GM18499 (cell line): ENCODE results near the gene DENND6B.

ENCODE experiments used
- ATAC-seq: cut with Tn5 transposase; IDR thresholded peaks from one replicate; pipeline ENCODE4 v1.9.1; 2021; ENCODE audit warnings: moderate number of reproducible peaks; ENCODE audit not compliant: insufficient read depth, unreplicated experiment

Gene DENND6B

DNA sequence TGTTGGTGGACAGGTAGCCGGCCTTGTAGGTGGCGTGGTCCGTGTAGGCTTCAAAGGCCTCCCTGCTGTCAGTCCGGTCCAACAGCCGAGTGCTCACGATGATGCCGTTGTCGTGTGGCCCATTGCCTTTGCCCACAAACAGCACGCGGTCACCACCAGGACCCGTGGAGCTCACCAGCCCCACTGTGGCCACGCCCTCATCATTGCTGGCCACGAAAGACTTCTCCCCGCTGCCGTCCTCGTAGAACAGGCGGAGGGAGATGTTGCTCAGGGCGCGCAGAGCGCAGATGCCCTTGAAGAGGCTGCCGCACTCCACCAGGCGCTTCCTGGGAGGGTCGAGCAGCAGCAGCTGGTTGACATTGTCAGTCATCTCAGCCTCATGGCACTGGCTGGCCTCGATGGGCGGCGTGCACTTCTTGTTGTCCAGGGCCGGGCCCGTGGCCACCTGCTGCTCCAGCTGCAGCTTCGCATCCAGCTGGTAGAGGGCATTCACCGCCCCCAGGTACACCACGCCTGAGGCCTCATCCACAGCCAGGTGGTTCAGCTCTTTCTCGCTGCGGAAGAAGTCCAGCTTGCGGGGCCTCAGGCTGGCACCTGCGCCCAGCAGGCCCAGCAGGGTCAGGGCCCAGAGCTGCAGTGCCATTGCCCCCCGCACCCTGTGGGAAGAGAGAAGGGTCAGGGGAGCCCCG, 36.7 kb downstream of the DENND6B start:
- ATAC-seq: no peak

DNA sequence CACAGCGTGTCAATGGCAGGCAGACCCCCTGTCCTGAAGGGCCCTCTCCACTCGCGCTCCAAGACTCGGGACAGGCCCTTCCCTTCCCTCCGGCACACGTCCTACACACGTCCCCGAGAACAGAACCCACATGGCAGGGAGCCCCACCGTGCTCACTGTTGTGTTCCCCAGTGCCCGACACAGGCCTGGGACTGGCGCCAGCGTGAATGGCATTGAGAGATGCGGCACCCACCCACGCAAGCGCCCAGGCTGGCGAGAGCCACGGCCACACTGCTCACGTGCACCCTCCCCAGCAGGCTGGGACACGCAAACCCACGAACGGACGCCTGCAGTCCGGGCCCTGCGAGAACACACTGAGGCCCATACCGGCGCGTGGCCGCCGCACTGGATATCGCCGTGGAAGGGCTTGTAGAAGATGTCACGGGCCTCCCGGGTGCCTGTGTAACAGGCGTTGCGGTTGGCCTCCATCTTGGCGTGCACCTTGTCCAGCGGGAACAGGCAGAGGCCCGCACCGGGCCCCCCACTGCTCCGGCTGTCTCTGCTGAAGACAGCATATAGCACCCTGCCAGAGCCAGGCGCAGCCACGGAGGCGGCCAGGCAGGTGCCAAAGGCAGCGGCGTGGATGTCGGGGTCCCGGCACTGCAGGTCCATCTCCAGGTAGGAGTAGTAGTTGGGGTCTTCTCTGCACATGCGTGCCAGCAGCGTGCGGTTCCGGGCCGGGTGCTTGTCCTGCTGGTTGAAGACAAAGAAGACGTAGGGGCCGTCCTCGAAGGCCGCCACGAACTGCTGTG, 37.5 kb downstream of the DENND6B start:
- no peak for ATAC-seq

DNA sequence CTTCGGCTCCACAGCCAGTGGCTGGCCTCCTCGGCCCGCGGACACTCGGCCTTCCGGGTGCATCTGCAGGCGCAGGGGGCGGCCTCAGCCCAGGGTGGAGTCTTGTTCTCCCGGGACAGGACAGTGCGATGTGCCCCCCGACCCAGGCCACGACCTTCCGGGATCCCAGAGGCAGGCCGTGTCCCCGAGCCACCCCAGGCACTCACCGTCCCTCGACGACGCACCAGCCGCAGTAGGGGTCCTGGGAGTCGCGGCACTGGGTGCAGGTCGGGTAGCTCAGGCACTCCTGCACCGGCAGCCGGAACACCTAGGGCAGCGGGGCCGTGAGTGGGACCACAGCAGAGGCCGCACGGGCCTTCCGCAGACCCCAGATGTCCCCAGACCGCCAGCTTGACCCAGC, 39.1 kb downstream of the DENND6B start:
- no peak for ATAC-seq

DNA sequence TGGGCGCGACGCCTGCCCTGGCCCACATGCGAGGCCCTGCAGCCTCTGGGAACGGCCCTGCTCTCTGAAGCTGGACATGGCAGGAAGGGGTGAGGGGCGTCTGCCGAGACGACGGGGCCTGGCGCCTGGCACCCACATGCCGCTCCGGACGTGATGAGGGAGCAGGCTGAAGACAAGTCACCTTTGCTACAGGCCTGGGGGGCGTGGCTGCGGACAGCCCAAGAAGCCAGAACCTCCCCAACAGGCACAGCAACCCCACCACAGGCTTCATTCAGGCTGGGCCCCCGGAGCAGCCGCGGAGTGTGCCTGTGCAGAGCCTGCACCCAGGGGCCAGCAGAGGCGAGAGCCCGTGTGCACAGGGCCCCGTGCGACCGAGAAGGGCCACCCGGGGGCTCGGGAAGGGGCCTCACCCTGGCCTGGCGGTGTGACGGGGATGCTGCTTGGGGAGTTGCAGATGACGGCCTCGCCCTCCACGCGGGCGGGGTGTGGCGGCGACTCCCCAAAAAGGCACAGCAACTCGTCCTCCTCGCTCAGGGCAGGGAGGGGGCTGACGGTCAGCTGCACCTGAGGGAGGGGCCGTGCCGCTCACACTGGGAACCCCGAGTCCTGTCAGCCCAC, 40.0 kb downstream of the DENND6B start:
- no peak for ATAC-seq

DNA sequence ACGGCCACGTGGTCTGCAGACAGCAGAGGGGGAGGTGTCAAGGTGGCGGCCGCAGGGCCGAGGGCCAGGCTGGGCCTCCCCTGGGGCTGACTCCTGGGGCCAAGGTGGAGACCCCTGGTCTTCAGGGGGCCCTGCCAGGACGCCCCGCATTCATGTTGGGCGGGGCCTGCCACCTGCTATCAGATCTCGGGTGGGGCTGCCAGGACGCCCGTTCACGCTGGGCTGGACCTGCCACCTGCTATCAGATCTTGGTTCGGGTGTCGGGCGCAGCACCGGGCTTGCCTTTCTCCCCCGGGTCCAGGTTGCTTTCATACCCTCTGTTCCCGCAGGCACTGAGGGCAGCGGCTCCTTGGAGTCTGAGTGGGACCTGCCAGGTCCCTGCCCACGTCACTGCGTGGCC, 40.5 kb downstream of the DENND6B start:
- no peak for ATAC-seq

DNA sequence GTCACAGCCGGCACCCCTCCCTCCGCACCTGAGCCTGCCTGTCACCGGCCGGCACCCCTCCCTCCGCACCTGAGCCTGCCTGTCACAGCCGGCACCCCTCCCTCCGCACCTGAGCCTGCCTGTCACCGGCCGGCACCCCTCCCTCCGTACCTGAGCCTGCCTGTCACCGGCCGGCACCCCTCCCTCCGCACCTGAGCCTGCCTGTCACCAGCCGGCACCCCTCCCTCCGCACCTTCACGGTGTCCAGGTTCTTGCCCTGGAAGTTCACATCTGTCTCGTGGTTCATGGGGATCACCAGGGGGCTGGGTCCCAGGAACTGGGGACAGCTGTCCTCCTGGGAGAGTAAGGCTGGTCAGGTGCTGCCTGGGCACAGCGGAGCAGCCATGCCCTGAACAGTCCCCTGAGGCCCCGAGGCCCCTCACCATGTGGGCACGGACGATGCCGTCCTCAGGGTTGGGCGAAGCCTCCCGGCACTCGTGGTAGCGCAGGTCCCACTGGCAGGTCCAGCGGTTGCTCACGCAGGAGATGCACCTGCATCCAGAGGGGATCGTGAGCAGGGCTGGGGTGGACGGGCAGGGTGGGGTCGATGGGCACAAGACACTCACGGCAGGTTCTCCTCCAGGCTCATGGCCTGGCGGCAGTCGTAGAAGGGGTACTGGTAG, 41.1 kb downstream of the DENND6B start:
- ATAC-seq: no peak

DNA sequence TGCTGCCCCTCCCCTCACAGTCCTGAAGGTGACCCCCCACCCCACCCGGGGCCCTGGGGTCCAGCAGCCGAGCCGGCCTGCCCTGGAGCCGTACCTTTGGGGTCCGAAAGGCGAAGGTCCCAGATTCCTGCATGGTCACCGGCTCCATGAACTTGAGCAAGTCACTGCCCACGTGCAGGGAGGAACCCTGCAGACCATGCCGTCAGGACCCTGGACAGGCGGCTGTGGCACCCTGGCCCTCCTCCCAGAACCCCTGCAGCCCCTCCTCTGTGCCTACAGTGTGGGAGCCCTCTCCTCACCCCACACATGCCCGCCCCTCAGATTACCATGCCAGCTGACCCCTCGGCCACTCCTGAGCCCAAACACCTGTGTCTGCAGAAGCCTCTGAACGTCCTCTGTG, 42.3 kb downstream of the DENND6B start:
- ATAC-seq: no peak

DNA sequence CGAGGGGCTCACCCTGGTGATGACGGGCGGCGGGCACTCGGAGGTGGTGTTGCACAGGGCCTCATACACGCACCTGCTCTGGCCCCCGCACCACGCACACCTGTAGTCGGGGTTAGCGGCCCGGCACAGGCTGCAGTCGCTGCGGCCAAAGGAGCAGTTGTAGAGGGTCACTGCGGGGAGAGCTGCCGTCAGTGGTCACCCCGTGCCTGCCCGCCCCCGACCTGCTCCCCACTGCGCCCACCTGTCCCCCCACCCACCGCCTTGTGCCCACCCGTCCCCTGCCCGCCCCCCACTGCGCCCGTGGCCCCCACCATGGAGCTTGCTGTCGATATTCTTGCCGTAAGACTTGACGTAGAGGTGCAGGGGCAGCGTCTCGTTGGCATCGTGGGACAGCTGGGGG, 43.0 kb downstream of the DENND6B start:
- ATAC-seq: no peak

DNA sequence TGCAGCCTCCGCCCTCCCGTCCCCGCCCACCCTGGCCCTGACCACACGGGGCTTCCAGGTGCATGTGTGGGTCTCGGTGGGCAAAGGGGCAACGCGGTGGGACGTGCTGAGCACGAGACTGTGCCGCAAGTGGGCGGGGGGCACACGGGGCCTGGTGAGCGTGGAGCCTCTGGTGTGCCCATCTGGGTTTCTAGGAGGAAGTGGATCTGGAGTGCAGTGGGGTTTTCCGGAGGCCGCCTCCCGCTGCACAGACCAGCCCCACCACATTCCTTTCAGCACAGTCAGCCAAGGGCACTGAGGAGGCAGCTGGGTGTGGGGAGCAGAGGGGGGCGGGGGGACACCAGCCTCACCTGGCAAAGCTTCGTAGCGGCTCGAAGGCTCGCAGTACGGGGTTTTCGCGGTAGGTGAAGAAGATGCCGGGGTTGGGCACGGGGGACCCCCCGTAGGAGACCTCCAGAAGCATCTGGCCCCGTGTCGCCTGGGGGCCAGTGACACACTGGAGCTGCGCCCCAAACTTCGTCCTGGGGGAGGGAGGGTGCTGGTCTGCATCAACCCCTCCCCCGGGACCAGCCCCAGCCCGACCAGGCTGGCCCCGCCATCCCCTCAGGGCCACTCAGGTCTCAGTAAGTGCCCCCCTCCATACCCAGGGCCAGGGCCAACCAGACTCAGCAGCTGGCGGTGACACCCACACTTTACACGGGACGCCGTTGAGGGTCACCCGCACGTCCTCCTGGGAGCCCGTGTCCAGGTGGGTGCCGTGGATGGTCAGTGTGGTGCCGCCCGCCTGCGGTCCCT, 44.3 kb downstream of the DENND6B start:
- ATAC-seq: no peak

DNA sequence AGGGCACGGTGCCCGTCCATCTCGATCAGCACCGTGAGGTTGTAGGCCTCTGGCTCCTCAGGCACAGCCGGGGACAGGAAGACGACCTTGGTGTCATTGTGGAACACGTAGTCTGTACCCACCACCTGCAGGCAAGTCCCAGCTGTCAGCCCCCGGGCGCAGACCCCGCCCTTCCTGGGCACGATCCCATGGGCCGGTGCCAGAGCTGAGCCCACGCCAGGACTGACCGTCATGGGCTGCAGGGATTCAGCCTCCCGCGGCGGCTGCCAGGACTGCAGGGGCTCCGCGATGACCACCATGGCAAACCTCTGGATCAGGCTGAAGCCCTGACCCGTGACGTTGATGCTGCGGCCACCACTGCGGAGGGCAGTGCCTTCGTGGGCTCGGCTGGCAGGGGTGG, 44.9 kb downstream of the DENND6B start:
- no peak for ATAC-seq

DNA sequence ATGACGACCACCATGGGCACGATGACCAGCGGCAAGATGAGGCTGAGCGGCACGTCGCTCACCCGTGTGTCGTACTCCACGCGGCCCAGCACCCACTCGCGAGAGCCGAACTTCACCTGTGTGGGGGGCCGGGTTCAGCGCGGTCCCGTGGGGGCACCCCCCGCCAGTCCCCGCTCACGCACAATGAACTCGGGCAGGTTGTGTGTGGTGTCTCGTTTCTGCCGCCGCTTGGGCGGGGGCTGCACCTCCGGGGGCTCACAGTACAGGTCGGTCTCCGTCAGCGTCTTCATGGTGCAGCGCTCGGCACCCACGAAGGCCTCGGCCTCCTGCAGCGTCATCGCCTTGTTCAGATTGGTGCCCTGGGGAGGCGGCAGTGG, 45.4 kb downstream of the DENND6B start:
- no peak for ATAC-seq

DNA sequence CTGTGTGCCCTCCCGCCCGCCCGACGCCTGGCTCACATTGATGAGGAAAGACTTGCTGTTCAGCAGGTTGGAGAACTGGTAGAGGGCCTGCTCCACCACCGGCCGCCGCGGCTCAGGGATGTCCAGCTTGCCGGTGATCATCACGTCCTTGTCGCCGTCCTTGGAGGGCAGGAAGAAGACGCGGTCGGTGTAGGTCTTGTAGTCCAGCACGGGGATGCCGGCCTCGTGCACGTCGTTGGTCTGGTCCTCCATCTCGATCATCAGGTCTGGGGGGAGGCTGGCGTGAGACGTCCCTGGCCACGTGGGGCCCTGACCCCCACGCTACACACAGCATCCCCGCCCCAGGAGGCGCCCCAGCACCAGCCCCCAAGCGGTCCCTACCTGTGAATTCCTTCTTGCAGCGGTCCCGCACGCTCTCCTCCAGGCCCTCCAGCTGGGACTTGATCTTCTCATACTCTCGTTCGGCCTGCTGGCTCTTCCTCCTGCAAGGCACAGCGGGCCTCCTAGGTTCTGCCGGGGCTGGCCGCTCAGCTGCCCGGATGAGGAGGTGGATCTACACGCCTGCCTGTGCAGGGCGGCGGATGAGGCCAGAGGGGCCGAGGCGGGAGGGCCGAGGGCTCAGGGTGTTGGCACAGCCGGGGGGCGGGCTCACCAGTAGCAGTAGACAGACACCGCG, 46.0 kb downstream of the DENND6B start:
- ATAC-seq: no peak

DNA sequence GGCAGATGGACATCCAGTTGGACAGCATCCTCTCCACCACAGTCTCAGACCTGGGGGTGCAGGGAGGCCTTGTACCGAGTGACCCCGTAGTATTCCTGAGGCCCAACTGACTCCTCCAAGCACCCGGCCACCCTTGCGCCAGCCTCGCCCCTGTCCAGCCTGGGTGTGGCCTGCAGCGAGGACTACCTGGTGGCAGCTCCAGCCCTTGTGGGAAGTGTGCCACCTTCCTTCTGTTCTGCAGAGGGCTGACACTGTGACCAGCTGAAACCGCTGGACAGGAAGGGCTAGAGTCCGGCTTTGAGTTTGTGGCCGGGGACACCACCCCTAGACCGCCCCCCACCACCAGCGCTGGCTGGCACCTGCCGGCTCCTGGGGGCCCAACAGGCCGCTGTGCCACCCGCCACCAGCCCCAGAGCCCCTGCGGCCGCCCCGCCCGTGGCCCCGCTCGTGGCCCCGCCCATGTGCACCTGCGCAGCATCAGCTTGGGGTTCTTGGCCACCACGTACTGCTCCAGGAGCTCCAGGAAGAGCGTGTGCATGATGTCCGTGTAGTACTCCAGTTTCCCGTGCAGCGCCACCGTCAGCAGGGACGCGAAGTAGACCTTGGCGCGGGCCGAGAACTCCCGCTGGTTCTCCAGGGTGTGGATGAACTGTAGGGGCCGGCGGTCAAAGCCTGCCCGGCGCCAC, 46.6 kb downstream of the DENND6B start:
- ATAC-seq: no peak

DNA sequence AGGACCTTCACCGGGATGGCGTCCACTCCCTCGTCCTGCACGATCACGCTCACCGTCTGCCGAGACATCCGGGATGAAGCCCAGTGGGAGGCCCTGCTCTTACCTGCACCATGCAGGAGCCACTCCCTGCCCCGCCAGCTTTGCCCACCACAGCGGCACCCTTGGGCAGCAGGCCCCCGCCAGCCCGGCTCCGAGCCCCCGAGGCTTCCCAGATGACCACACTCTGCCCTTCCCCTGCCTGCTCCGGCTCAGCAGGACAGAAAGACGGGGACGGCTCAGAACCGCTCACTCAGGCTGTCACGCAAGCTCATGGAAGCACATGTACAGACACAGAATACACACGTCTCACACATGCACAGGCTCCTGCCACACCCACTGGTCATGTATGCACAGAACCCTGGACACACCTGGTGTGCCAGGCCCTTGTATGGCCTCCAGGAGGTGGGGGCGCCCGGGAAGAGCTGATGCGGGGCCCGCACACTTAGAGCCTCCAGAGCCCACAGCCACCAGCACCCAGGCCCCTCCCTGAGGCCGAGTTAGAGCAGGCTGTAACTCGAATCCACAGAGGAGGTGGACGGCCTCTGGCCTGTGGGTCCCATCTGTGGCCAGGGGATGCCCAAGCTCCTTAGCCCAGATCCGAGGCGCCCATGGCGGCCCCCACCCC, 47.7 kb downstream of the DENND6B start:
- no peak for ATAC-seq

DNA sequence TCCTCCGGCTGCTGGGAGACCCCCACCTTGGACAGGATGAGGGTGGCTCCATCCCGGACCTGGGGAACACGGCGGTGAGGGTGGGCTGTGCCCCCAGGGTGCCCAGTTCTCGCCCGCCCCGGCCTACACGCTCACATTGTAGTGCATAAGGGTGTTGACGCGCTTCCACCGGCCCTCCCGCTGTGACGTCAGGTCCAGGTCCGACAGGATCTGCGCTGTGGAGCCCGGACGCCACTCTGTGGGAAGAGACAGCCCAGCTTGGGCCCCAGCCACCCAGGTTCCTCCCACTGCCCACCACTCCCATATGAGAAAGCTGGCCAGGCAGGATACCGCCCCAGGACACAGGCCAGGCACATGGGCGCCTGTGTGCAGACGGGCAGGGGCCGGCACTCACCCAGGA, 48.4 kb downstream of the DENND6B start:
- ATAC-seq: no peak

DNA sequence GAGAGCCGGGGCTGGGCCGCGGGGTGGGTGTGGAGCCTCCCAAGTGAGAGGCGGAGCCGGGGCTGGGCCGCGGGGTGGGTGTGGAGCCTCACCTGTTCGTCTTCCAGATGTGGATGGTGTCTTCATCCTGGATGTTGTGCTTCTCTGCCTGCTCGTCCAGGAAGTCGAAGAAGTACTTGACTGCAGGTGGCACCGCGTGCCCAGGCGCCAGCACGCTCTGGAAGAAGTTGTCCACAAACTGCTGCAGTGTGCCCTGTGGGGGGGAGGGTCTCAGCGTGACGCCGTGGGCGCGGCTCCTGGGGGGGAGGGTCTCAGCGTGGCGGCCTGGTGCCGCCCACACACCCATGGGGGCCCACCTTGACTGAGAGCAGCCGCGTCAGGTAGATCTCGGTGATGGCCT, 49.1 kb downstream of the DENND6B start:
- ATAC-seq: no peak

DNA sequence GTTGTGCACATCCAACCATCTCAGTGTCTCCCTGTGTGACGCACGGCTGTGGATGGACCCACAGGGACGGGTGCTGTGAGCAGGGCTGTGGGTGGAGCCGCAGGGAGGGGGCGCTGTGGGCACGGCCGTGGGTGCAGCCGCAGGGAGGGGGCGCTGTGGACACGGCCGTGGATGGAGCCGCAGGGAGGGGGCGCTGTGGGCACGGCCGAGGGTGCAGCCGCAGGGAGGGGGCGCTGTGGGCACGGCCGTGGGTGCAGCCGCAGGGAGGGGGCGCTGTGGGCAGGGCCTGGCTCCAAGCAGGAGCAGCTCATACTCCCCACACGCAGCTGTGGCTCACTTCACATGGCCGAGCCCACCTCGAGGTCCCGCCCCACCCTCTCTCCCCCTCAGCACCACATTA, 50.7 kb downstream of the DENND6B start:
- ATAC-seq: no peak

DNA sequence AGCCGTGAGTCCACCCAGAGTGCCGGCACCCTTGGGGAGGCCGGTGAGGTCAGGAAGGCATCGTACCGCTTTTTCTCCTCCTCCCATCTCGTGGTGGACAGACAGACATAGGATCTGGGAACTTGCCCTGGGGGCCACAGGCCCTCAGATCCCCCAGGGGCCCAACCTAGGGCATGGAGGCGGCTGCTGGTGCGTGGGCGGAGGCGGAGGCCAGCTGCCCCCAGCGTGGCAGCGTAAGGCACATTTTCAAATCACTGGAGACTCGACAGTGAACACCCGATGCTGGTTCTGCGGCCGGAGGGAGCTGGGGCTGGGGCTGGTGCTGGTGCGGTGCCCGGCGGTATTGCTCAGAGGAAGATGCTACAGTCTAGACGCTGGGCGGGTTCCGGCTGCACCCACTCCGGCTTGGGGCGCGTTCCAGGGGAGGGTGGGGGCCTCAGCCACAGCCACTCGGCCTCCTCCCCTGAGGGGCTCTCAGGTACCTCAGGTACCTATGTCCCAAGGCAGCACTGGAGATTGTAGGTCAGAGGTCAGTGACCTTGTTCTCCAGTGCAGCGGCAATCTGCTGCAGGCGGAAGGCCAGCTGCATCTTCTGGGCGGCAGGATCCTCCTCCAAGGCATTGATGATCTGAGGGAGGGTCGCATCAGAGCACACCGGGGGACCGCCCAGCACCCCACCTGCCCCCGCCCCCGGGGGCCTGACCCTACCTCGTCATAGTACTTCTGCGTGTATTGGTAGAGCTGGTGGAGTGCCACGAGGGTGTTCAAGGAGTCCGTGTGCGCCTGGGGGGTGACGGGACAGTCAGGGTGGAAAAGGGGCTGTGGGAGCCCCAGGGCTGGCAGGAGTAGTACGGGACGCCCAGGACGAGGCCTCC, 51.4 kb downstream of the DENND6B start:
- no peak for ATAC-seq
